GM12864 (cell line): ENCODE results near the gene POU2F1.

ENCODE experiments used
- DNase-seq: peaks from one replicate; pipeline ENCODE4 v3.0.0-alpha.2; 2011; ENCODE audit warnings: low read depth
- H3K4me3 ChIP-seq: 2 replicates; pipeline ENCODE4 v1.5.1; 2011; ENCODE audit warnings: mild to moderate bottlenecking, low read depth, low read length, control low read depth
- CTCF ChIP-seq: IDR thresholded peaks from 2 replicates; pipeline ENCODE4 v1.5.1; 2011; ENCODE audit warnings: low read depth, mild to moderate bottlenecking, moderate library complexity, low read length, control low read depth, inconsistent platforms; ENCODE audit errors: missing control alignments

Gene POU2F1

GRCh38 chr1:167450843-167451242 is 230.2 kb downstream of the POU2F1 start:
- no peak for TF ChIP-seq CTCF
- DNase-seq: no peak
- H3K4me3 ChIP-seq: no peak overlapping the region

- no peak overlapping the region for H3K4me3 ChIP-seq
- DNase-seq: no peak
- no peak for TF ChIP-seq CTCF
Measured at GRCh38 chr1:167452483-167452882, 231.8 kb downstream of the POU2F1 start.

- no peak for TF ChIP-seq CTCF
- DNase-seq: no peak
- no peak overlapping the region for H3K4me3 ChIP-seq
Measured at GRCh38 chr1:167453123-167453522, 232.4 kb downstream of the POU2F1 start.

GRCh38 chr1:167454304-167454893 is 233.7 kb downstream of the POU2F1 start:
- no peak for DNase-seq
- no peak for TF ChIP-seq CTCF
- H3K4me3 ChIP-seq: peak overlapping the region; percentile 77

GRCh38 chr1:167454894-167455785 is 234.5 kb downstream of the POU2F1 start:
- no peak for TF ChIP-seq CTCF
- no peak for DNase-seq

GRCh38 chr1:167455786-167456446 is 235.2 kb downstream of the POU2F1 start:
- H3K4me3 ChIP-seq: peak overlapping the region; percentile 77
- DNase-seq: no peak
- TF ChIP-seq CTCF: no peak

More at GRCh38 chr1:167454894-167455785, 234.5 kb downstream of the POU2F1 start:
- peak overlapping the region; percentile 77 for H3K4me3 ChIP-seq
